WTC11 (cell line): Measurements from ENCODE around the gene BRSK2. TPM values are rescaled to one million over a fixed set of nuclear protein-coding genes. Genes with fewer than 3 reads are reported as not detected.

Source experiments
- ATAC-seq: fragments of 200-7000 bp; cut with Tn5 transposase; 2 replicates; pipeline ENCODE4 v1.10.0; 2021; ENCODE audit warnings: mild to moderate bottlenecking, moderate library complexity
- CTCF ChIA-PET: fragments of 300-600 bp; sonication (Branson Sonifier 250); formaldehyde crosslinking; loops from one replicate; lab custom pipeline; 2021; ENCODE audit warnings: antibody characterized with exemption; lab: Charles Lee
- POLR2A ChIA-PET: fragments of 350-600 bp; sonication (Branson Sonifier 250); formaldehyde crosslinking; loops from one replicate; lab custom pipeline; 2021; ENCODE audit warnings: antibody characterized with exemption; lab: Charles Lee
- DNase-seq: peaks from one replicate; pipeline ENCODE4 v3.0.0; 2021; ENCODE audit warnings: low spot score
- H3K27ac Mint-ChIP-seq: 2 replicates; pipeline ENCODE4 v1.8.0; 2021; ENCODE audit warnings: mixed read lengths
- H3K27me3 Mint-ChIP-seq: 2 replicates; pipeline ENCODE4 v1.8.0; 2021; ENCODE audit warnings: low read depth, mild to moderate bottlenecking, moderate library complexity, mixed read lengths
- H3K36me3 Mint-ChIP-seq: 2 replicates; pipeline ENCODE4 v1.8.0; 2021; ENCODE audit warnings: mixed read lengths
- H3K4me1 Mint-ChIP-seq: 2 replicates; pipeline ENCODE4 v1.8.0; 2022; ENCODE audit warnings: mixed read lengths
- H3K4me3 Mint-ChIP-seq: 2 replicates; pipeline ENCODE4 v1.8.0; 2021; ENCODE audit warnings: mild to moderate bottlenecking, moderate library complexity, mixed read lengths
- H3K9me3 Mint-ChIP-seq: 2 replicates; pipeline ENCODE4 v1.8.0; 2021; ENCODE audit warnings: mixed read lengths
- AR ChIP-seq: fragments of 250-450 bp; sonication (Bioruptor Pico); IDR thresholded peaks from 2 replicates; pipeline ENCODE4 v1.9.0; 2021; ENCODE audit warnings: mild to moderate bottlenecking
- ATF3 ChIP-seq: sonication (generic); formaldehyde crosslinking; conservative IDR thresholded peaks from 2 replicates; pipeline ENCODE4 v1.8.1; 2022; ENCODE audit warnings: mild to moderate bottlenecking, missing genetic modification reagents
- CREB1 ChIP-seq: sonication (generic); formaldehyde crosslinking; IDR thresholded peaks from 2 replicates; pipeline ENCODE4 v1.8.0; 2023; ENCODE audit warnings: mild to moderate bottlenecking, missing genetic modification reagents
- E2F1 ChIP-seq: sonication (generic); formaldehyde crosslinking; IDR thresholded peaks from 2 replicates; pipeline ENCODE4 v1.8.0; 2022; ENCODE audit warnings: mild to moderate bottlenecking, missing genetic modification reagents
- HMGA2 ChIP-seq: fragments of 250-450 bp; sonication (Bioruptor Pico); IDR thresholded peaks from 2 replicates; pipeline ENCODE4 v1.4.0; 2021; ENCODE audit warnings: mild to moderate bottlenecking, moderate library complexity
- MYBL2 ChIP-seq: sonication (generic); formaldehyde crosslinking; IDR thresholded peaks from 2 replicates; pipeline ENCODE4 v1.8.1; 2023; ENCODE audit warnings: mild to moderate bottlenecking, moderate library complexity, missing genetic modification reagents
- NFYB ChIP-seq: sonication (generic); formaldehyde crosslinking; conservative IDR thresholded peaks from 2 replicates; pipeline ENCODE4 v1.8.0; 2022; ENCODE audit warnings: low read depth, missing genetic modification reagents
- NR2C2 ChIP-seq: sonication (generic); formaldehyde crosslinking; IDR thresholded peaks from 2 replicates; pipeline ENCODE4 v1.8.0; 2022; ENCODE audit warnings: mild to moderate bottlenecking, missing genetic modification reagents
- USF1 ChIP-seq: sonication (generic); formaldehyde crosslinking; IDR thresholded peaks from 2 replicates; pipeline ENCODE4 v1.8.0; 2022; ENCODE audit warnings: mild to moderate bottlenecking, missing genetic modification reagents
- ZNF425 ChIP-seq: fragments of 250-450 bp; sonication (Bioruptor Pico); conservative IDR thresholded peaks from 2 replicates; pipeline ENCODE4 v1.9.0; 2021; ENCODE audit warnings: mild to moderate bottlenecking
- ZNF532 ChIP-seq: fragments of 250-450 bp; sonication (Bioruptor Pico); IDR thresholded peaks from 2 replicates; pipeline ENCODE4 v1.9.0; 2021; ENCODE audit warnings: mild to moderate bottlenecking, borderline replicate concordance
- total RNA-seq: library from RNA; stranded (reverse); gene quantifications from 3 replicates; pipeline ENCODE4 v1.2.3, GENCODE V29; 2021

The BRSK2 gene
- total RNA-seq, 1 experiment from 2014 or later, result 34.5 TPM

GRCh38 chr11:1403078-1403620, 13.4 kb downstream of the BRSK2 start:
- no peaks in the 10 kb centered on the region for H3K9me3 Mint-ChIP-seq
- H3K4me1 Mint-ChIP-seq, result no peaks in the 10 kb centered on the region
- H3K36me3 Mint-ChIP-seq, result no peaks in the 10 kb centered on the region
- ChIA-PET CTCF (interaction anchor here (1.8 kb wide), 1 partner anchor 176 kb away, joined by 4 read pairs; no protein-coding TSS in a partner anchor), POLR2A (no interaction called here)
- ATAC-seq, result no peak
- no peak overlapping the region for H3K27ac Mint-ChIP-seq
- DNase-seq, result no peak
- no peak overlapping the region for H3K4me3 Mint-ChIP-seq
- TF ChIP-seq USF1 (CRISPR knock-in tag) (no peak), ATF3 (CRISPR knock-in tag) (no peak), CREB1 (no peak), NFYB (CRISPR knock-in tag) (no peak), MYBL2 (no peak), NR2C2 (CRISPR knock-in tag) (no peak), ZNF425 (CRISPR knock-in tag) (no peak)
- H3K27me3 Mint-ChIP-seq, result no peaks in the 10 kb centered on the region

- no peak for ATAC-seq
- ChIA-PET POLR2A (no interaction called here), CTCF (no interaction called here)
- H3K36me3 Mint-ChIP-seq, result no peaks in the 10 kb centered on the region
- no peak overlapping the region for H3K27ac Mint-ChIP-seq
- no peak for DNase-seq
- H3K4me3 Mint-ChIP-seq, result no peak overlapping the region
- H3K9me3 Mint-ChIP-seq, result no peaks in the 10 kb centered on the region
- no peaks in the 10 kb centered on the region for H3K27me3 Mint-ChIP-seq
- no peak for TF ChIP-seq E2F1 (CRISPR knock-in tag)
- TF ChIP-seq ZNF532, result no peak
- TF ChIP-seq ZNF425 (CRISPR knock-in tag), result no peak
- no peak for TF ChIP-seq HMGA2 (CRISPR knock-in tag)
- no peak for TF ChIP-seq AR (CRISPR knock-in tag)
- H3K4me1 Mint-ChIP-seq, result no peaks in the 10 kb centered on the region
Observed at GRCh38 chr11:1403721-1404460, 14.2 kb downstream of the BRSK2 start.
